Hematopoietic multipotent progenitor cell treated with erythropoietin and hydrocortisone succinate and interleukin-3 and kit ligand, for 8 days (in vitro differentiated cells): ENCODE measurements around the gene RALBP1.

ENCODE experiments used
- DNase-seq: peaks from one replicate; pipeline ENCODE4 v3.0.0-alpha.2; 2015

Gene RALBP1

GRCh38 chr18:9552616-9553015, 77.3 kb downstream of the RALBP1 start:
- no peak for DNase-seq

DNA sequence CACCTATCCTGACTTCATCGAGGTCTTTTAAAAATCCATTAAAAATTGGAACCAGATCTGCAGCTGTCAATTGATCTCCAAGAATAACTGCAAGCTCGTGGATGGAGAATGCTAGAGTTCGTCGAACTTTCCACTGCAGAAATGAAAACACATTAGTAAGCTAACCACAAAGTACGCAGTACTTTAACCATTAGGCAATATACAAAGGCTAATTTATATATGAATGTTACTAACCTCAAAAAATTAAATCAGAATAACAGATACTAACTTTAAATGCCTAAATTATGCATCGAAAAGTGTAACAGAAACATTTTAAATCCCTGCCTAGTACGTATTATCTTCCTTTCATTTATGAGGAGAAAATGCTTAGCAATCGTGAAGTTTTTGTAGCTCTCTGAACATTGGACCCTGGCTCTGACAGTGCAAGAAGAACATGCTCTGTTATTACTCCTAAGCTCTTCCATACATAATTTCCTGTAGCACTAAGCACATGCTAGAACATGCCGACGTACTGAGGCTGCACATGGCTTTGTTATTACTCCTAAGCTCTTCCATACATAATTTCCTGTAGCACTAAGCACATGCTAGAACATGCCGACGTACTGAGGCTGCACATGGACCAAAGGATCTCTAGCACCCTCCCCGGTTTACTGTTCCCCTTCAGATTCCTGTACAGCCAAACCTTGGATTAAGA, 82.1 kb downstream of the RALBP1 start:
- DNase-seq: no peak

GRCh38 chr18:9558387-9559064, 83.2 kb downstream of the RALBP1 start:
- no peak for DNase-seq

DNA sequence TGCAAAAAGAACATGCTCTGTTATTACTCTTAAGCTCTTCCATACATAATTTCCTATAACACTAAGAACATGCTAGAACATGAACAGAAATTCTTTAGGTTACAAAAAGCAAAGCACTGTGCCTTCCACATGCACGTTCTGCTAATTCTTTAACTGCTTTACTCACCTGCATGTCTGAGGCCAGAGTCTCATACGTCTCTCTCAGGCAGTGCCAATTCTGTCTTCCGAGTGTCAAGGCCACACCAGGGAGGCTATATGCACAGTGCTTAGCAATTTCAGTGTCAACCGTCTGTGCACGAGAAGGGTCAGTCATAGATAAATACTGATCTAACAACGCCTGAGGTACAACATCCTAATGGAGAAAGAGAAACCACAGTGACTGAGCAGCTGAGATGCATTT, 83.9 kb downstream of the RALBP1 start:
- DNase-seq: no peak

- DNase-seq: no peak
Measured at GRCh38 chr18:9561759-9562158, 86.4 kb downstream of the RALBP1 start.

DNA sequence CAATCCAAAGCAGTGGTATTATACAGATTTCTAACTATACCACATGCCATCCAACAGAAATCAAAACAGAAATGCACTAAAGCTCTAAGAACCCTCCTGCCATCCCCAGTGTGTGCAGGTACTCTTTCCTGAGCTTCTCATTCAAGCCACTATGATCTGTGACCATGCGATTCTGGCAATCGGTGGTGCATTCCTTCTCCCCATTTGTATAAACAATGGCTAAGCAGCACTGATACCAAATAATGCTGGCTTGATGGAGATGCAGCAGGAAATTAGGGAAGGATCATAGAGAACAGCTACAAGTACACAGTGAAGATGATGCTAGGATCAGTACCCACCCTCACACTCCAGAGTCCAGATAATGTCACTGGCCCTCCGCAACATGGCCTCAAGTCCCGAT, 87.3 kb downstream of the RALBP1 start:
- DNase-seq: no peak

- no peak for DNase-seq
Measured at GRCh38 chr18:9563331-9563730, 88.0 kb downstream of the RALBP1 start.

- no peak for DNase-seq
Measured at GRCh38 chr18:9565407-9565806, 90.1 kb downstream of the RALBP1 start.

- no peak for DNase-seq
Measured at GRCh38 chr18:9568186-9568585, 92.9 kb downstream of the RALBP1 start.

DNA sequence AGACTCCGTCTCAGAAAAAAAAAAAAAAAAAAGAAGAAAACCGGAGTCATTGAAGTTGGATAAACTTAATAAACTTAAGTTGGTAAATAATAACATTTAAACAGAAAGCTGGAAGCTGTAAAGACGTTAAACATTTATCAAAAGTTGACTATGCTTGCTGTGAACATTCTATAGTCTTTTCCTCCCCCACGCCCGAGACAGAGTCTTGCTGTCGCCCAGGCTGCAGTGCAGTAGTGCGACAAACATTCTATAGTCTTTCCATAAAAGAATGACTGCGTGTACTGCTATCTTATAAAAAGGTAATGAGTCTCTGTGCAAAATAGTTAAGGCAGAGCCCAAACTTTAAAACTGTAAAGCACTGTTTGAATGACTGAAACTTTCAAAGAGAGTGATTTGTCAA, 93.9 kb downstream of the RALBP1 start:
- DNase-seq: no peak

- no peak for DNase-seq
Measured at GRCh38 chr18:9570255-9570654, 94.9 kb downstream of the RALBP1 start.

GRCh38 chr18:9571546-9571945, 96.2 kb downstream of the RALBP1 start:
- no peak for DNase-seq

DNA sequence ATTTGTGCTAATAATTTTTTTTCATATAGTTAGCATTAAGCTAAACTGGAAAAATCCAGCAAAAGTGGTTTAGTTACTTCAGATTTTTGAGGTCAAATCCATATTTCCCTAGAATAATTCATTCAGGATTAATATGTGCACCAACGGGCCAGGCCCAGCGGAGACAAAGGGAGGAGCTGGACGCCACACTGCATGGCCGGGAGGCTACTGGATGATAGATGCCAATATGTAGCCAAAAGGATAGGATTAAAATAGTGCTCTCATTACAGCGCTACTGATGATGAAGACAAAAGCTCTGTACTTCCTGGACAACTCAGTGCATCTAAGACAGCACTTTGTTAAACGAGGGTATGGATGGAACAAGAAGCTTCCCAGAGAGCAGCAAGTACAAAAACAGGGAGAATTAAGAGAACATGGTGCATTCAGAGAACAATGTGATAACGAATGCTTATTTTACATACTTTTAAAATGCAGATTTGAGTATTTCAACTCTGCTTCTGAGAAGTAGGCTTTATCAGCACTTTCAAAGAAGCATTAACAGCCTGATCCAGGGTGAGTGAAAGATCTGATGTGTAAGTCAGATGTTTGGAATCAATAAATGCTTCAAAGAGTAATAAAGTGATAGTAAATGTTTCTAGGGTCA, 99.3 kb downstream of the RALBP1 start:
- no peak for DNase-seq

- DNase-seq: peak; percentile 90
Measured at GRCh38 chr18:9575558-9575957, 100.2 kb downstream of the RALBP1 start.

DNA sequence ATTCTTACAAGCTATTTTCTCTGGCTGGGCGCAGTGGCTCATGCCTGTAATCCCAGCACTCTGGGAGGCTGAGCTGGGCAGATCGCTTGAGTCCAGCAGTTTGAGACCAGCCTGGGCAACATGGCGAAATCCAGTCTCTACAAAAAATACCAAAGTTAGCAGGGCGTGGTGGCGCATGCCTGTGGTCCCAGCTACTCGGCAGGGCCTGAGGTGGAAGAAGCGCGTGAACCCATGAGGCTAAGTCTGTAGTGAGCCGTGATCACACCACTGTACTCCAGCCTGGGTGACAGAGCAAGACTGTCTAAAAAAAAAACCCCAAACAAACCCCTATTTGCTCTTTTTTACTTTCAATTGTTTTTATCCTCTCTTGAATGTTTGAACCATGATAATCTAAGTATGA, 102.0 kb downstream of the RALBP1 start:
- no peak for DNase-seq

GRCh38 chr18:9578306-9578705, 103.0 kb downstream of the RALBP1 start:
- DNase-seq: no peak

DNA sequence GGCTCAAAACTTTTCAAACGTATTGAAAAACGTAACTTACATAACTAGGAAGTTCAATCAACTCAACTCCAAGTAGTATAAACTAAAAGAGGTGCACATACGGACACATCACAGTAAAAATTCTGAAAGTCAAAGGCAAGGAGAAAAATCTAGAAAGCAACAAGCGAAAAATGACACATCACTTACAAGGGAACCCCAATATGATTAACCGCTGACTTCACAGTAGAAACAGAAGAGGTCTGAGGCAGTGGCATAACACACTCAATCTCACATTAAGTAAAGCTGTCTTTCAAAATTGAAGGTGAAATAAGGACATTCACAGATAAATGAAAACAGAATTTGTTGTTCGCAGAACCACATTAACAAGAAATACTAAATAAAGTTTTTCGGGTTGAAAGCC, 106.4 kb downstream of the RALBP1 start:
- DNase-seq: no peak

- no peak for DNase-seq
Measured at GRCh38 chr18:9586814-9587213, 111.5 kb downstream of the RALBP1 start.
